ENCODE measurements around the gene MISP3.

Gene MISP3

GRCh38 chr19:14120497-14120780 lies 47.9 kb downstream of the MISP3 start:
- DNase-seq (ENCODE audit: low read depth, low spot score), result no peak

GRCh38 chr19:14122924-14123323 lies 50.3 kb downstream of the MISP3 start:
- no peak for DNase-seq (ENCODE audit: low read depth, low spot score)
